ENCODE data around the gene RBBP8NL.

GRCh38 chr20:62418709-62419487 lies 8.4 kb downstream of the RBBP8NL start:
- TF ChIP-seq, protein P1, sequence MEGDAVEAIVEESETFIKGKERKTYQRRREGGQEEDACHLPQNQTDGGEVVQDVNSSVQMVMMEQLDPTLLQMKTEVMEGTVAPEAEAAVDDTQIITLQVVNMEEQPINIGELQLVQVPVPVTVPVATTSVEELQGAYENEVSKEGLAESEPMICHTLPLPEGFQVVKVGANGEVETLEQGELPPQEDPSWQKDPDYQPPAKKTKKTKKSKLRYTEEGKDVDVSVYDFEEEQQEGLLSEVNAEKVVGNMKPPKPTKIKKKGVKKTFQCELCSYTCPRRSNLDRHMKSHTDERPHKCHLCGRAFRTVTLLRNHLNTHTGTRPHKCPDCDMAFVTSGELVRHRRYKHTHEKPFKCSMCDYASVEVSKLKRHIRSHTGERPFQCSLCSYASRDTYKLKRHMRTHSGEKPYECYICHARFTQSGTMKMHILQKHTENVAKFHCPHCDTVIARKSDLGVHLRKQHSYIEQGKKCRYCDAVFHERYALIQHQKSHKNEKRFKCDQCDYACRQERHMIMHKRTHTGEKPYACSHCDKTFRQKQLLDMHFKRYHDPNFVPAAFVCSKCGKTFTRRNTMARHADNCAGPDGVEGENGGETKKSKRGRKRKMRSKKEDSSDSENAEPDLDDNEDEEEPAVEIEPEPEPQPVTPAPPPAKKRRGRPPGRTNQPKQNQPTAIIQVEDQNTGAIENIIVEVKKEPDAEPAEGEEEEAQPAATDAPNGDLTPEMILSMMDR (IDR thresholded peaks at IDR 0.05) = no peak
- no peak for TF ChIP-seq SIN3A (IDR thresholded peaks at IDR 0.05; ENCODE audit: borderline replicate concordance, insufficient read depth, low read depth, low read length)
